NT2/D1 (cell line): ENCODE measurements around the gene EDA.

Experiments used
- DNase-seq: peaks from one replicate; pipeline ENCODE4 v3.0.0-alpha.2; 2011; ENCODE audit warnings: low read depth, low spot score
- H3K27me3 ChIP-seq: 2 replicates; pipeline ENCODE4 v1.6.0; 2011; ENCODE audit warnings: mild to moderate bottlenecking; ENCODE audit not compliant: insufficient read length, insufficient read depth
- H3K36me3 ChIP-seq: 2 replicates; pipeline ENCODE4 v1.6.1; 2011; ENCODE audit warnings: mild to moderate bottlenecking, low read length, mixed read lengths; ENCODE audit not compliant: insufficient read depth, insufficient read length
- H3K4me1 ChIP-seq: 2 replicates; pipeline ENCODE4 v1.5.1; 2011; ENCODE audit not compliant: insufficient read depth, insufficient read length
- H3K4me3 ChIP-seq: 2 replicates; pipeline ENCODE4 v1.5.1; 2011; ENCODE audit warnings: low read depth; ENCODE audit not compliant: insufficient read length
- H3K9ac ChIP-seq: 2 replicates; pipeline ENCODE4 v1.6.0; 2011; ENCODE audit warnings: low read depth; ENCODE audit not compliant: insufficient read length
- H3K9me3 ChIP-seq: 2 replicates; pipeline ENCODE4 v1.5.1; 2011; ENCODE audit warnings: mild to moderate bottlenecking, low read length; ENCODE audit not compliant: insufficient read depth
- SUZ12 ChIP-seq: IDR thresholded peaks from 2 replicates; pipeline ENCODE4 v1.6.1; 2011; ENCODE audit not compliant: insufficient read length, insufficient read depth; ENCODE audit errors: extremely low read depth
- YY1 ChIP-seq: IDR thresholded peaks from 2 replicates; pipeline ENCODE4 v1.6.1; 2011; ENCODE audit not compliant: insufficient read length, insufficient read depth
- ZNF274 ChIP-seq: IDR thresholded peaks from 2 replicates; pipeline ENCODE4 v1.6.1; 2011; ENCODE audit warnings: mild to moderate bottlenecking, low read depth, low read length

The EDA gene

GRCh38 chrX:69615779-69616456 is at the start of gene EDA:
Gene EDA (plus strand): TSS chrX:69616113.
- Histone ChIP-seq H3K4me3 (peak within 1 kb of the TSS; percentile 65), H3K27me3 (peaks cover 20% of the 10 kb centered on the region), H3K9me3 (no peaks in the 10 kb centered on the region), H3K36me3 (no peaks in the 10 kb centered on the region), H3K9ac (peak within 1 kb of the TSS; percentile 76), H3K4me1 (no peaks in the 10 kb centered on the region)
- peak; percentile 90 for DNase-seq
- TF ChIP-seq ZNF274 (no peak), YY1 (no peak), SUZ12 (no peak)

- Histone ChIP-seq H3K9ac (no peak overlapping the region), H3K36me3 (no peaks in the 10 kb centered on the region), H3K27me3 (no peaks in the 10 kb centered on the region), H3K9me3 (peaks cover 4% of the 10 kb centered on the region), H3K4me3 (no peak overlapping the region), H3K4me1 (peaks cover 3% of the 10 kb centered on the region)
- TF ChIP-seq SUZ12 (no peak), YY1 (no peak), ZNF274 (no peak)
- no peak for DNase-seq
Observed at GRCh38 chrX:69568828-69569227, 47.1 kb upstream of the EDA start.

GRCh38 chrX:69597399-69597798 is 18.5 kb upstream of the EDA start:
- no peaks in the 10 kb centered on the region for H3K9me3 ChIP-seq
- H3K36me3 ChIP-seq: no peaks in the 10 kb centered on the region
- no peaks in the 10 kb centered on the region for H3K4me1 ChIP-seq
- no peak overlapping the region for H3K4me3 ChIP-seq
- no peak for DNase-seq
- no peak overlapping the region for H3K9ac ChIP-seq
- no peaks in the 10 kb centered on the region for H3K27me3 ChIP-seq
- no peak for TF ChIP-seq SUZ12
- no peak for TF ChIP-seq YY1
- TF ChIP-seq ZNF274: no peak

- Histone ChIP-seq H3K9me3 (no peaks in the 10 kb centered on the region), H3K9ac (no peak overlapping the region), H3K4me1 (no peaks in the 10 kb centered on the region), H3K27me3 (no peaks in the 10 kb centered on the region), H3K4me3 (no peak overlapping the region), H3K36me3 (no peaks in the 10 kb centered on the region)
- no peak for DNase-seq
- no peak for TF ChIP-seq ZNF274
- no peak for TF ChIP-seq YY1
Observed at GRCh38 chrX:69600182-69600581, 15.7 kb upstream of the EDA start.

DNA sequence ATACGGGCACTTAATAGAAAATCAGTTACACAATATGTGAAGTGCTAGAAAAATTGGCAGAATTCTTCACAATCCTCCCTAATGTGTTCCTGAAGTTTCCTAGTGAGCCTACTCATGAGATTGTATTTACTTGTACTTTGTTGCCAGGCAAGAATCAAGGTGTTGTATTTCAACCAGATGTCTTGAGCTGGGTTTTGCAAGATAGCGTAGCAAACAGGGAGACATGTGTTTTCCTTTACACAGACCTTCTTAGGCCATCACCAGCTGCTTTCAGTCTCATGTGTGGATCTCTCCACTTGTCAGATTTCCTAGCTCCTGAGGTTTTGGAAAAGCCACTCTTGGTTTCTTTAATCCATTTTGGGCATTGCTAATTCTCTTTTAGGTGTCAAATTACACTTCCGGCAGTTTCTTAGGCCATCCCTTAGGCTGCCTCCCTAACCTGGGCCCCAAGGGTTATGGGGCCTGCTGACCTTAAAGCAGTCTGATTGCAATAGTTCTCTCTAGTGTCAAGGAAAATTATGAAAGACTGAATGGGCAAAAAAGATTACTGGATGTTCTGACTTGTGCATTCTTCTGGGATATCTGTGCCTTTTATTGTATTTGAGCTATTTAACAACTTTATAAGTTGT is 12.2 kb upstream of the EDA start:
- no peak for TF ChIP-seq YY1
- no peak for TF ChIP-seq SUZ12
- TF ChIP-seq ZNF274: no peak
- no peaks in the 10 kb centered on the region for H3K4me1 ChIP-seq
- H3K36me3 ChIP-seq: no peaks in the 10 kb centered on the region
- no peaks in the 10 kb centered on the region for H3K9me3 ChIP-seq
- no peak for DNase-seq
- H3K27me3 ChIP-seq: no peaks in the 10 kb centered on the region
- H3K9ac ChIP-seq: no peak overlapping the region
- H3K4me3 ChIP-seq: no peak overlapping the region

DNA sequence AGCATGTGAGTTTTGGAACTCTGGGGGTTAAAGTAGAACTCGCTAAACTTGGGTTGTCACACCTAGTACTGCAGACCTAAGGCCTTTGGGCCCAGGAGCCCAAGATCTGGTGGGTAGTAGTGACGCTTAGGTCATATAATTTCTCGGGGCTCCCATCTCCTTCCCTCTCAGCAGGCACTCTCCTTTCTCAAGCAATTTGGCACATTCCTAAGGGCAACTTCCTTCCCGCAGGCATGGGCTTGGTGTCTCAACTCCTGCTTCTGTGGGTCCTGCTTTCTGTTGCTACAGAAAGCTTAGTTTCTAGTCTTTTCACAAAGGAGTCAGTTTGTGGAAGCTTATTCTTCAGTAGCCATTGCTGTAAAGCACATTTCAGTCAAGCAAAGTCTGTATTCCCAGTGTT is 10.4 kb upstream of the EDA start:
- Histone ChIP-seq H3K36me3 (no peaks in the 10 kb centered on the region), H3K9me3 (no peaks in the 10 kb centered on the region), H3K9ac (no peak overlapping the region), H3K4me1 (no peaks in the 10 kb centered on the region), H3K4me3 (no peak overlapping the region), H3K27me3 (no peaks in the 10 kb centered on the region)
- TF ChIP-seq SUZ12 (no peak), ZNF274 (no peak), YY1 (no peak)
- DNase-seq: no peak

DNA sequence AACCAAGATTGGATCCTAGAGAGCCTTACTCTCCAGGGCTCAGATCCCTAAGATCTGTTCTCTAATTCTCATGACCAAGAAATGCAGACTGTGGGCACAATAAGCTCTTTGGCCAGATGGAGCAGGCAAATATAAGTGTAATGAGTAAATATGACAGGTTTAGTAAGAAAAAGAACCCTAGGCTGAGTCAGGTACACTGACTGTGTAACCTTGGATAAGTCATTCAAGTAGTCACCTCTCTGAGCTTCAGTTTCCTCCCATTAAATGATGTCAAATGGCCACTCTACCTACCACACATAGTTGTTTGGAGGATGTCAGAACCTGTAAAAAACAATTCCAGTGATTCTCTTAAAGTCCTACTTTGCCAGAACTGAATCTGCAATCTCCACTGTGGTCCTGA is 8.3 kb upstream of the EDA start:
- TF ChIP-seq YY1 (no peak), ZNF274 (no peak), SUZ12 (no peak)
- H3K4me1 ChIP-seq: no peaks in the 10 kb centered on the region
- no peak overlapping the region for H3K9ac ChIP-seq
- H3K9me3 ChIP-seq: no peaks in the 10 kb centered on the region
- DNase-seq: no peak
- H3K4me3 ChIP-seq: no peak overlapping the region
- H3K36me3 ChIP-seq: no peaks in the 10 kb centered on the region
- no peaks in the 10 kb centered on the region for H3K27me3 ChIP-seq
